ENCODE measurements around the gene LRMDA. TPM values are rescaled to one million over a fixed set of nuclear protein-coding genes. Genes with fewer than 3 reads are reported as not detected.
A peak's percentile ranks its signal among the peaks of the same experiment; 100 is the strongest.

LRMDA gene
- total and polyA plus RNA-seq, 2 donors from 2014 or later: 23.2 to 48.6 TPM

- peaks cover 0 to 3% (median 0%) of the 10 kb centered on the region in 3 donors for H3K4me1 ChIP-seq (ENCODE audit: control insufficient read depth in 2 of 3, insufficient read depth in 2 of 3, low read depth in 1 of 3, low read length in 3 of 3)
- TF ChIP-seq CTCF (IDR thresholded peaks at IDR 0.05; ENCODE audit: borderline replicate concordance, extremely low read depth, insufficient read depth): no peak
- H3K36me3 ChIP-seq (ENCODE audit: control insufficient read depth in 2 of 3, insufficient read depth in 3 of 3, low read length in 3 of 3): no peaks in the 10 kb centered on the region
- no peaks in the 10 kb centered on the region for H3K9me3 ChIP-seq (ENCODE audit: control insufficient read depth in 2 of 3, insufficient read depth in 1 of 3, low read length in 3 of 3)
- no peak overlapping the region for H3K4me3 ChIP-seq (ENCODE audit: low read length in 3 of 3)
- intact Hi-C loops (cut with DNase I): no loop called here
- H3K27me3 ChIP-seq (ENCODE audit: control insufficient read depth, insufficient read depth, low read length): no peaks in the 10 kb centered on the region
- DNase-seq (no peak), FAIRE-seq (no peak)
- H3K27ac ChIP-seq (ENCODE audit: low read depth in 2 of 2, low read length in 2 of 2): no peak overlapping the region
- H3K9ac ChIP-seq (ENCODE audit: low read length in 3 of 3): no peak overlapping the region
Observed at GRCh38 chr10:75887369-75887768, 455.9 kb downstream of the LRMDA start.

DNA sequence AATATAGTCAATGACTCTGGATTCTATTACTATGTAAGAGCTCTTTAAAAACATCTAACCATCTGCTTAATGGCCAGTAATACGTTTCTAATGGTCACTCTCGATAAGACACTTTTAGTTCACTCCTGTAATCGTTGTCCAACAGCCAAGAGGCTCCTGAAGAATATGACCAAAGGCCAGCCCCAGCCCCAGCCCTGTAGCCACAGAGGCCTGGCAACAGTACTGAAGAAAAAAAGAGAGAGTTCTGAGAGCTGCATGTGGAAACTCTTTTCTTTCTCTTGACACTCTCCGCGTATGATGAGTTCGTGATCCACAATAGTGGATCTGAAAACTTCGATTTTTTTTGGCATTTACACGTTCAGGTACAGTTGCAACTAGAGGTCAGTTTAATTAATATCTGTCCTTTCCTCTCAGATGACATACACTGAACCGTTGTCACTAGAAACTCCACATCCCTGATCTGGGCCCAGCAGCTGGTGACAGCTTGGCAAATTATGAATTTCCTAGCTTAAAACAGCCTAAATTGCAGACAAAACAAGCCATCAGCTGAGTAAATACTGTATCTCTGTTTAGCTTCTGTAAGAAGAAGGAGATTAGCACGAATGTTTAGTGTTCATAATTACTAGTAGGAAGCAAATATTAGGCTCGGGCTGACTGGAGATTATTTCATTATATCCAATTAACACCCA is 456.7 kb downstream of the LRMDA start:
- DNase-seq: peak in 1 of 5 donors; percentile 54
- H3K36me3 ChIP-seq (ENCODE audit: control insufficient read depth in 2 of 3, insufficient read depth in 3 of 3, low read length in 3 of 3): no peaks in the 10 kb centered on the region
- H3K9me3 ChIP-seq (ENCODE audit: control insufficient read depth in 2 of 3, insufficient read depth in 1 of 3, low read length in 3 of 3): no peaks in the 10 kb centered on the region
- H3K4me1 ChIP-seq (ENCODE audit: control insufficient read depth in 2 of 3, insufficient read depth in 2 of 3, low read depth in 1 of 3, low read length in 3 of 3): peaks cover 0 to 6% (median 0%) of the 10 kb centered on the region in 3 donors
- no peak for TF ChIP-seq CTCF (IDR thresholded peaks at IDR 0.05; ENCODE audit: borderline replicate concordance, extremely low read depth, insufficient read depth)
- no peak for FAIRE-seq
- H3K4me3 ChIP-seq (ENCODE audit: low read length in 3 of 3): no peak overlapping the region
- H3K27ac ChIP-seq (ENCODE audit: low read depth in 2 of 2, low read length in 2 of 2): no peak overlapping the region
- intact Hi-C loops (cut with DNase I): no loop called here
- no peak overlapping the region for H3K9ac ChIP-seq (ENCODE audit: low read length in 3 of 3)
- H3K27me3 ChIP-seq (ENCODE audit: control insufficient read depth, insufficient read depth, low read length): no peaks in the 10 kb centered on the region

DNA sequence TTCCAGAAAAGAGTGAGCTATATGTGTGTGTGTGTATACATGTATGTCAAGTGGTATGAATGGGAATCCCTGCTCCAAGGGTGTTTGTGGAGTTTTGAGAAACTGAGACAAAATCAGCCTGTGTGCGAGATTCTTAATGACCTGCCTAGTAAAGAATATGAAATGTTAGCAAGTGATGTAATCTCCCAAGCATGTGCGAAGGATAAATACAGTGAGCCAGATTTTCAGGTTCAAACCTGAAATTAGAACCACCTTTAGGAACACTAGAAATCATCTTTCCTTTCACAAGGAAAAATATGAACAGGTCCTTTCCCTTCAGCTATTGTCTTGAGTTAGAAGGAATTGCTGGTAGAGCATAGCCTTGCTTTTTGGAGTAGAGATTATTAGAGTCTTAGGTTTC is 457.6 kb downstream of the LRMDA start:
- no peak for TF ChIP-seq CTCF (IDR thresholded peaks at IDR 0.05; ENCODE audit: borderline replicate concordance, extremely low read depth, insufficient read depth)
- FAIRE-seq (no peak), DNase-seq (no peak)
- H3K9ac ChIP-seq (ENCODE audit: low read length in 3 of 3): no peak overlapping the region
- peaks cover 0 to 7% (median 0%) of the 10 kb centered on the region in 3 donors for H3K4me1 ChIP-seq (ENCODE audit: control insufficient read depth in 2 of 3, insufficient read depth in 2 of 3, low read depth in 1 of 3, low read length in 3 of 3)
- no peak overlapping the region for H3K27ac ChIP-seq (ENCODE audit: low read depth in 2 of 2, low read length in 2 of 2)
- H3K4me3 ChIP-seq (ENCODE audit: low read length in 3 of 3): no peak overlapping the region
- intact Hi-C loops (cut with DNase I): no loop called here
- no peaks in the 10 kb centered on the region for H3K9me3 ChIP-seq (ENCODE audit: control insufficient read depth in 2 of 3, insufficient read depth in 1 of 3, low read length in 3 of 3)
- no peaks in the 10 kb centered on the region for H3K27me3 ChIP-seq (ENCODE audit: control insufficient read depth, insufficient read depth, low read length)
- H3K36me3 ChIP-seq (ENCODE audit: control insufficient read depth in 2 of 3, insufficient read depth in 3 of 3, low read length in 3 of 3): no peaks in the 10 kb centered on the region
